Measurements from ENCODE around the gene CARD16.

The CARD16 gene

GRCh38 chr11:105052487-105052886, 7.4 kb upstream of the CARD16 start (continued):
- TF ChIP-seq ZFP41 (tag by site-specific recombination; IDR thresholded peaks at IDR 0.05; ENCODE audit: borderline replicate concordance) (no peak), WT1 (tag by site-specific recombination; IDR thresholded peaks at IDR 0.05) (no peak), ZNF211 (tag by site-specific recombination; IDR thresholded peaks at IDR 0.05; ENCODE audit: low read depth) (no peak), ZNF768 (tag by site-specific recombination; IDR thresholded peaks at IDR 0.05) (no peak), MYNN (tag by site-specific recombination; IDR thresholded peaks at IDR 0.05; ENCODE audit: borderline replicate concordance) (no peak)

DNA sequence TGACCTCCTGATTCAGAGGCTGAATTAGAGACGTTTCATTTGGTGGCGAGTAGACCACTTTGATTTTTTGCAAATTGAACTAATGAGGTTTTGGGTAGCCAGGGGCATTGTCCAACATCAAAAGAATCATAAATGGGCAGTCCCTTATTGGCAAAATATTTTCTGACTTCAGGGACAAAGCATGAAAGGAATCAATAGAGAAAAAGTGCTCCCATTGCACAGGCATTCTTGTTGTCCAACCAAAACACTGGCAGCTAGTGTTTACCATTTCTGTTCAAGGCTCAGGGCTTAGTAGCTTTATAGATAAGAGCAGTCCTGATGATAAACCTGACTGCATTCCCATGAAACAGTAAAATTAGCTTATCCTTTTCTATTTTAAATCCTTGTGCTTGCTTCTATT, 6.4 kb upstream of the CARD16 start:
- H3K36me3 ChIP-seq (ENCODE audit: control insufficient read depth in 2 of 2, insufficient read depth in 1 of 2, low read length in 2 of 2): no peaks in the 10 kb centered on the region
- no peaks in the 10 kb centered on the region for H3K9me3 ChIP-seq (ENCODE audit: control insufficient read depth, insufficient read depth, low read depth, low read length)
- no peak overlapping the region for H3K4me3 ChIP-seq (ENCODE audit: low read depth, low read length)
- H3K27ac ChIP-seq (ENCODE audit: extremely low read depth, low read depth, low read length): no peak overlapping the region
- ChIA-PET POLR2A (no interaction called here), CTCF (interaction anchor here (0.6 kb wide), 1 partner anchor 577 kb away, joined by 3 read pairs; no protein-coding TSS in a partner anchor)
- H3K4me1 ChIP-seq (ENCODE audit: control insufficient read depth, insufficient read depth, low read length): no peaks in the 10 kb centered on the region
- TF ChIP-seq ZNF747 (tag by site-specific recombination; IDR thresholded peaks at IDR 0.05): no peak
- TF ChIP-seq HIC1 (tag by site-specific recombination; IDR thresholded peaks at IDR 0.05): no peak
- TF ChIP-seq ZNF510 (tag by site-specific recombination; IDR thresholded peaks at IDR 0.05; ENCODE audit: insufficient replicate concordance): no peak
- TF ChIP-seq ZNF239 (tag by site-specific recombination; IDR thresholded peaks at IDR 0.05): no peak
- no peak for TF ChIP-seq ZNF596 (tag by site-specific recombination; IDR thresholded peaks at IDR 0.05)
- no peak for TF ChIP-seq ZNF121 (tag by site-specific recombination; IDR thresholded peaks at IDR 0.05)
- TF ChIP-seq ZBTB17 (tag by site-specific recombination; IDR thresholded peaks at IDR 0.05): no peak
- TF ChIP-seq REPIN1 (tag by site-specific recombination; IDR thresholded peaks at IDR 0.05; ENCODE audit: low read depth): no peak
- TF ChIP-seq GLIS1 (tag by site-specific recombination; IDR thresholded peaks at IDR 0.05): no peak
- no peak for TF ChIP-seq ZNF335 (tag by site-specific recombination; conservative IDR thresholded peaks at IDR 0.05)
- TF ChIP-seq ZNF76 (tag by site-specific recombination; IDR thresholded peaks at IDR 0.05; ENCODE audit: borderline replicate concordance, low read depth): no peak
- TF ChIP-seq SP3 (tag by site-specific recombination; IDR thresholded peaks at IDR 0.05): no peak
- no peak for TF ChIP-seq YY1 (tag by site-specific recombination; IDR thresholded peaks at IDR 0.05)
- no peak for TF ChIP-seq ZSCAN23 (tag by site-specific recombination; IDR thresholded peaks at IDR 0.05)
- TF ChIP-seq KLF7 (tag by site-specific recombination; IDR thresholded peaks at IDR 0.05; ENCODE audit: borderline replicate concordance): no peak
- no peak for TF ChIP-seq ZNF341 (tag by site-specific recombination; IDR thresholded peaks at IDR 0.05; ENCODE audit: low read depth)

DNA sequence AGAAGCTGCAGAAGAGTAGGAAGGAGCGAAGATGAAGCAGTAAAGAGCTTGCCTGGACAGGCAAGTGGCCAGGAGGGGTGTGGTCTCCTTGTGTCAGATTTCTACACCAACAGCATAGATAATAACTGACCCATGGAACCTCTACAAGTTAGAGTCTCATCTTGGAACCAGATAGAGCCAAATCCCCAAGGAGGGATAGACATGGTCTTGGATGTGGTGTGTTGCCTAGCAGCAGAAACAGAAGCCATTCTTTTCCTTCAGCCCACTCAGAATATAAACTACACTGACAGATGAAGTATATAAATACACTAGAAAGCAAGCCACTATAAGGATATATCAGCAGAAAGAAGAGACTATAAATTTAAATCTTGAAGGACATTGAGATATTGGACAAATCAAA, 4.3 kb upstream of the CARD16 start:
- Histone ChIP-seq H3K9me3 (ENCODE audit: control insufficient read depth, insufficient read depth, low read depth, low read length) (no peaks in the 10 kb centered on the region), H3K4me1 (ENCODE audit: control insufficient read depth, insufficient read depth, low read length) (no peaks in the 10 kb centered on the region), H3K27ac (ENCODE audit: extremely low read depth, low read depth, low read length) (no peak overlapping the region), H3K4me3 (ENCODE audit: low read depth, low read length) (no peak overlapping the region), H3K36me3 (ENCODE audit: control insufficient read depth in 2 of 2, insufficient read depth in 1 of 2, low read length in 2 of 2) (no peaks in the 10 kb centered on the region)
- POLR2A ChIA-PET: no interaction called here
- CTCF ChIA-PET: no interaction called here
- TF ChIP-seq ZNF529 (tag by site-specific recombination; IDR thresholded peaks at IDR 0.05; ENCODE audit: insufficient replicate concordance) (no peak), ZNF19 (tag by site-specific recombination; IDR thresholded peaks at IDR 0.05; ENCODE audit: low read depth) (no peak), ZSCAN16 (tag by site-specific recombination; IDR thresholded peaks at IDR 0.05) (no peak), ZNF423 (tag by site-specific recombination; IDR thresholded peaks at IDR 0.05) (no peak), ZNF610 (tag by site-specific recombination; IDR thresholded peaks at IDR 0.05; ENCODE audit: borderline replicate concordance) (no peak), GLIS1 (tag by site-specific recombination; IDR thresholded peaks at IDR 0.05) (no peak), SP2 (tag by site-specific recombination; IDR thresholded peaks at IDR 0.05) (no peak), ZNF324 (tag by site-specific recombination; IDR thresholded peaks at IDR 0.05) (no peak), MYNN (tag by site-specific recombination; IDR thresholded peaks at IDR 0.05; ENCODE audit: borderline replicate concordance) (no peak), ZNF645 (tag by site-specific recombination; IDR thresholded peaks at IDR 0.05) (no peak), ZNF837 (tag by site-specific recombination; IDR thresholded peaks at IDR 0.05) (no peak), PRDM1 (tag by site-specific recombination; IDR thresholded peaks at IDR 0.05) (no peak), ZNF558 (tag by site-specific recombination; IDR thresholded peaks at IDR 0.05) (no peak)
- TF ChIP-seq, protein P1, sequence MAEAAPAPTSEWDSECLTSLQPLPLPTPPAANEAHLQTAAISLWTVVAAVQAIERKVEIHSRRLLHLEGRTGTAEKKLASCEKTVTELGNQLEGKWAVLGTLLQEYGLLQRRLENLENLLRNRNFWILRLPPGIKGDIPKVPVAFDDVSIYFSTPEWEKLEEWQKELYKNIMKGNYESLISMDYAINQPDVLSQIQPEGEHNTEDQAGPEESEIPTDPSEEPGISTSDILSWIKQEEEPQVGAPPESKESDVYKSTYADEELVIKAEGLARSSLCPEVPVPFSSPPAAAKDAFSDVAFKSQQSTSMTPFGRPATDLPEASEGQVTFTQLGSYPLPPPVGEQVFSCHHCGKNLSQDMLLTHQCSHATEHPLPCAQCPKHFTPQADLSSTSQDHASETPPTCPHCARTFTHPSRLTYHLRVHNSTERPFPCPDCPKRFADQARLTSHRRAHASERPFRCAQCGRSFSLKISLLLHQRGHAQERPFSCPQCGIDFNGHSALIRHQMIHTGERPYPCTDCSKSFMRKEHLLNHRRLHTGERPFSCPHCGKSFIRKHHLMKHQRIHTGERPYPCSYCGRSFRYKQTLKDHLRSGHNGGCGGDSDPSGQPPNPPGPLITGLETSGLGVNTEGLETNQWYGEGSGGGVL (tag by site-specific recombination; IDR thresholded peaks at IDR 0.05): no peak
